Measurements from ENCODE around the gene EPHB1. TPM values are rescaled to one million over a fixed set of nuclear protein-coding genes. Genes with fewer than 3 reads are reported as not detected.

Gene EPHB1
- total RNA-seq, 1 donor from 2014 or later: 0.53 TPM

DNA sequence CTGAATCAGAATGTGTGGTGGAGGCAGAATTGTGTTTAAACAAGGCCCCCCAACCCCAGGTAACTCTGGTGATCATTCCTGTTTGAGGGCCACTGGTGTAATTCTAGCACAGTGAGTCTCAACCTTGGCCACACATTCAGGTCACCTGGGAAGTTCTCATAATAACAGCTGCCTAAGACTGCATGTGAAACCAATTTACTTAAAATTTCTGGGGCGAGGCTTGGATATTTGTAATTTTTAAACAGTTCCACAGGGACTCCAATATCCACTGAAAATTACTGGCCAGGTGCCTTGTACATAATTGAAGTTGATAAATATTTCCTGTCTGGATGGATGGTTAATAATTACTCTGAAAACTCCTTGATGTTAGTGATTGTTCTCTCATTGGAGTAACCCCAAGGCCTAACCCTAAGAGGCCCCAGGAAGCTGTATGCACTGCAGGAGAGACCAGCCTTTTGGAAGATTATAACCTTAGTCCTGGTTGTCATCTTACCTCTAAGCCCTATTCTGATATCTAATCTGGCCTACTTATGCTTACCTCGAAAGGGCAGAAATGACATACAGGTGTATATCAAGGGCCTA, 25.7 kb upstream of the EPHB1 start:
- Histone ChIP-seq H3K4me3 (no peak overlapping the region), H3K4me1 (no peaks in the 10 kb centered on the region), H3K27ac (no peak overlapping the region), H3K36me3 (no peaks in the 10 kb centered on the region), H3K27me3 (no peaks in the 10 kb centered on the region), H3K9me3 (no peaks in the 10 kb centered on the region)
- DNase-seq (ENCODE audit: low spot score in 2 of 2): no peak
- intact Hi-C loops (cut with DNase I): no loop called here
- TF ChIP-seq CTCF (IDR thresholded peaks at IDR 0.05): no peak

DNA sequence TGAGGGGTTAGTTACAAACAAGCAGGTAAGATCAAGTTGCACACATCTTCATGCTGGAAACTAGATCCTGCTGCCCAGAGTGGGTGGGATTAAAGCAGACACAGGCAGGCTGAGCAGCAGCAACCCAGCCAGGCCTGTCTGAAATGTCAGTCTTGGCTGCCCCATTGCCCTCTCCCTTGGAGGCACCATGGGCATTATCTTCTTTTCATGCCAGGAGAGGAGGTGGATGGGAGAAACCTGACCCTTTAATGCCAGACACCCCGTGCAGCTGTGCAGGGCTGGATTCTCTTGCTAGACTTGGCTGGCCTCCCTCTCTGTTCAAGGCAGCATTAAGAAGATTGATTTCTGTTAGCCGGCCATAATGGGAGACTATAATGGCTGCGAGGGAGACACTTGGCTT, 23.0 kb upstream of the EPHB1 start:
- H3K27me3 ChIP-seq: no peaks in the 10 kb centered on the region
- H3K36me3 ChIP-seq: no peaks in the 10 kb centered on the region
- H3K4me1 ChIP-seq: no peaks in the 10 kb centered on the region
- no peak overlapping the region for H3K27ac ChIP-seq
- H3K4me3 ChIP-seq: no peak overlapping the region
- H3K9me3 ChIP-seq: no peaks in the 10 kb centered on the region
- intact Hi-C loops (cut with DNase I): no loop called here
- TF ChIP-seq CTCF (IDR thresholded peaks at IDR 0.05): no peak
- no peak for DNase-seq (ENCODE audit: low spot score in 2 of 2)

DNA sequence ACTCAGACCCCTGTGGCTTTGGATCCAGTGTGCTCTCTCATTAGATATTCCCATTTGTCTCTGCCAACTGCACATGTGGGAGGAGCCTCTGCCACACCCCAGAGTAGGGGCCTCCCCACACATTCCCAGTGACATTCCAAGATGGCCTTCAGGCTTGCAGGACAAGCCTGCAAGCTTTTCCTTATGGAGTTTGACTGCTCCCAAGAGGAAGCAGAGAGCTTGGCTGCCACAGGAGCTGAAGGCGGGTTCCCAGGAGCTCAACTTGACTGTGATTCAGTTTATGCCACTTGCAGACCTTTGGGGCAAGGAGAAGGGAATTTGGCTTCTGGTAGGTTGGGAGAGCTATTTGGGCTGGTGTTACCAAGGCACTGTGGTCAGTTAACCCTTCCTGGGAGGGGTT, 22.5 kb upstream of the EPHB1 start:
- DNase-seq (ENCODE audit: low spot score in 2 of 2): no peak

DNA sequence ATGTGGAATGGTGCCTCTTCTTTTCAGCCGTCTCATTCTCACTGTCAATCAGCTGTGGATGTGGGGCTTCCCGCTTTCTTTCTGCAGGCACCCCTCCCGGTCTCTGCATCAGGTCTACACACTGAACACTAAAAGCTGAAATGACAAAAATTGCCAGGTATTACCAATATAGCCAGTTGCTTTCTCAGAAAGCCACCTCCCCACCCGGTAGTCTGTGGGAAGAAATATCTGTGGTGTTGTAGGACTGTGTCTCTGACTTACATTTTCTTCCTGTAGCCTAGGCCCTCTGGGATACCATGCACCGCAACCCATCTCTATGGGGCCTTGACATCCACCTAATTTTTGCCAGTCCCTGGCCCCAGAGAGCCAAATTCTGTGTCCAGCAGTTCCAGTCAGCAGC, 19.2 kb upstream of the EPHB1 start:
- no peak for DNase-seq (ENCODE audit: low spot score in 2 of 2)
- no peak for TF ChIP-seq CTCF (IDR thresholded peaks at IDR 0.05)

More for the DNA sequence above, 22.5 kb upstream of the EPHB1 start:
- TF ChIP-seq CTCF (IDR thresholded peaks at IDR 0.05): no peak
- H3K27ac ChIP-seq: no peak overlapping the region
- H3K4me3 ChIP-seq: no peak overlapping the region
- H3K4me1 ChIP-seq: no peaks in the 10 kb centered on the region
- H3K27me3 ChIP-seq: no peaks in the 10 kb centered on the region
- no peaks in the 10 kb centered on the region for H3K36me3 ChIP-seq
- intact Hi-C loops (cut with DNase I): no loop called here
- no peaks in the 10 kb centered on the region for H3K9me3 ChIP-seq

DNA sequence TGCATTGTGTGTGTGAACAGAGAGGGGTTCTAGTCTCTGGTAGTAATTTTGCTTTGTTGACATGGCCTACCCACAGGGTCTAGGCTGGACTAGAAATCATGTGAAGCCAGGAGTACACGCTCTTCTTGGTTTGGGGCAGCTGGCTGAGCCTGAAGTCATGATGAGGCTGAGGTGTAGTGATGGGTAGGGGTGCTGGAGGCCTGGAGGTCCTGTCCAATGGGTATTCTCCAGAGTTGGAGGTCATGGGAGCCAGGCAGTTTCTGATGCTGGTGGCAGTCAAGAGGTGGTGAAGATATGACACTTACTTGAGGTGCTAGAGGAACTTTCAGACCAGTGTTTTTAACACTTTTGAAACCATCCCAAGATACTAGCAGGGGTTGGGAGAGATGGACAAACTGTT, 18.5 kb upstream of the EPHB1 start:
- intact Hi-C loops (cut with DNase I): no loop called here
- no peaks in the 10 kb centered on the region for H3K4me1 ChIP-seq

More for the DNA sequence above, 19.2 kb upstream of the EPHB1 start:
- Histone ChIP-seq H3K27me3 (no peaks in the 10 kb centered on the region), H3K27ac (no peak overlapping the region), H3K4me1 (no peaks in the 10 kb centered on the region), H3K36me3 (no peaks in the 10 kb centered on the region), H3K4me3 (no peak overlapping the region), H3K9me3 (no peaks in the 10 kb centered on the region)
- intact Hi-C loops (cut with DNase I): no loop called here

More for the DNA sequence above, 18.5 kb upstream of the EPHB1 start:
- H3K36me3 ChIP-seq: no peaks in the 10 kb centered on the region
- no peaks in the 10 kb centered on the region for H3K27me3 ChIP-seq
- no peak for TF ChIP-seq CTCF (IDR thresholded peaks at IDR 0.05)
- no peaks in the 10 kb centered on the region for H3K9me3 ChIP-seq
- H3K4me3 ChIP-seq: no peak overlapping the region
- DNase-seq (ENCODE audit: low spot score in 2 of 2): no peak
- no peak overlapping the region for H3K27ac ChIP-seq

Data from ascending aorta (tissue), 2 donors.